Transverse colon (tissue), 4 donors: ENCODE results near the gene RERE.

Experiments used
- CTCF ChIP-seq, 5 experiments: fragments of 200-600 bp in 3 of 5; fragments of 450-650 bp in 2 of 5; sonication (generic) in 3 of 5; IDR thresholded peaks; 1 replicate in 2 of 5; 2 replicates in 3 of 5; pipeline ENCODE4 v1.5.1; 2016 to 2017; ENCODE audit warnings: antibody characterized with exemption in 5 of 5, inconsistent platforms in 3 of 5, mild to moderate bottlenecking in 2 of 5, moderate library complexity in 1 of 5
- POLR2A ChIP-seq: fragments of 450-650 bp; IDR thresholded peaks from one replicate; pipeline ENCODE4 v1.6.1; 2016; ENCODE audit warnings: antibody characterized with exemption, mild to moderate bottlenecking, moderate library complexity
- POLR2AphosphoS5 ChIP-seq, 3 donors: sonication (generic); formaldehyde crosslinking; IDR thresholded peaks; one replicate each; pipeline ENCODE4 v1.6.1; 2016; ENCODE audit warnings: antibody characterized with exemption in 3 of 3

GRCh38 chr1:8495928-8496401 lies 321.5 kb downstream of the RERE start:
- no peak for TF ChIP-seq POLR2A
- TF ChIP-seq CTCF (IDR thresholded peaks at IDR 0.05) = no peak
- no peak for TF ChIP-seq POLR2AphosphoS5 (IDR thresholded peaks at IDR 0.05)
